H1 (cell line): ENCODE measurements around the gene SH2D1A. TPM values are rescaled to one million over a fixed set of nuclear protein-coding genes. Genes with fewer than 3 reads are reported as not detected.

Source experiments
- CTCF ChIA-PET: fragments of 300-600 bp; sonication (Branson Sonifier 250); formaldehyde crosslinking; loops from one replicate; lab custom pipeline; 2021; ENCODE audit not compliant: partially characterized antibody; lab: Charles Lee
- POLR2A ChIA-PET: fragments of 300-600 bp; sonication (Branson Sonifier 250); formaldehyde crosslinking; loops from one replicate; lab custom pipeline; 2021; ENCODE audit warnings: inconsistent platforms; ENCODE audit not compliant: partially characterized antibody; lab: Charles Lee
- DNase-seq, 2 experiments: peaks; one replicate each; pipeline versions ENCODE4 v3.0.0 to v3.0.0-alpha.2; 2010 to 2022; ENCODE audit warnings: low spot score in 2 of 2, low read depth in 1 of 2, mixed read lengths in 1 of 2
- FAIRE-seq: peaks from 2 replicates; lab custom pipeline; 2011; peaks lifted over from hg19 to GRCh38; lab: Jason Lieb, UNC
- H2AFZ ChIP-seq: 2 replicates; pipeline ENCODE4 v1.8.1; 2012; ENCODE audit warnings: low read length, inconsistent platforms
- H2AK5ac ChIP-seq: 2 replicates; pipeline ENCODE4 v1.6.1; 2013; ENCODE audit warnings: low read depth, low read length
- H2BK120ac ChIP-seq: replicated peaks from 2 replicates; pipeline ENCODE3; 2013; ENCODE audit warnings: low read depth, low read length, inconsistent platforms
- H2BK12ac ChIP-seq: 2 replicates; pipeline ENCODE4 v1.6.1; 2013; ENCODE audit warnings: low read depth, low read length
- H2BK15ac ChIP-seq: 2 replicates; pipeline ENCODE4 v1.6.1; 2013; ENCODE audit warnings: low read length
- H2BK20ac ChIP-seq: 2 replicates; pipeline ENCODE4 v1.6.1; 2013; ENCODE audit warnings: low read length
- H2BK5ac ChIP-seq: 2 replicates; pipeline ENCODE4 v1.6.1; 2013; ENCODE audit warnings: low read depth, low read length
- H3K14ac ChIP-seq: 2 replicates; pipeline ENCODE4 v1.6.1; 2013; ENCODE audit warnings: inconsistent platforms; ENCODE audit not compliant: insufficient read length
- H3K18ac ChIP-seq: 2 replicates; pipeline ENCODE4 v1.6.1; 2013; ENCODE audit warnings: low read length; ENCODE audit errors: extremely low read depth
- H3K23ac ChIP-seq: 2 replicates; pipeline ENCODE4 v1.6.1; 2013; ENCODE audit warnings: inconsistent platforms; ENCODE audit not compliant: insufficient read length
- H3K23me2 ChIP-seq: 2 replicates; pipeline ENCODE4 v1.6.1; 2013; ENCODE audit warnings: low read depth, low read length
- H3K27ac ChIP-seq: 2 replicates; pipeline ENCODE4 v1.6.1; 2011; ENCODE audit warnings: low read depth, low read length, inconsistent platforms
- H3K27me3 ChIP-seq, 4 experiments: replicated peaks in 1 of 4; 1 replicate in 1 of 4; 2 replicates in 3 of 4; pipeline versions ENCODE4 v1.6.1 to v1.8.1; 2011 to 2013; ENCODE audit warnings: low read length in 3 of 4, mild to moderate bottlenecking in 3 of 4, inconsistent platforms in 2 of 4, mixed read lengths in 2 of 4, moderate library complexity in 1 of 4; ENCODE audit not compliant: control insufficient read depth in 3 of 4, insufficient read depth in 3 of 4; ENCODE audit errors: extremely low read depth in 1 of 4
- H3K36me3 ChIP-seq, 4 experiments: 2 replicates each; pipeline versions ENCODE4 v1.6.1 to v1.8.1; 2011 to 2013; ENCODE audit warnings: mild to moderate bottlenecking in 4 of 4, low read length in 3 of 4, moderate library complexity in 2 of 4, control low read depth in 1 of 4, inconsistent platforms in 1 of 4; ENCODE audit not compliant: insufficient read depth in 4 of 4, control insufficient read depth in 2 of 4
- H3K4ac ChIP-seq: replicated peaks from 2 replicates; pipeline ENCODE3; 2013; ENCODE audit warnings: low read length, low read depth, mixed read lengths, inconsistent platforms; ENCODE audit not compliant: insufficient read length
- H3K4me1 ChIP-seq, 4 experiments: replicated peaks in 1 of 4; 1 replicate in 1 of 4; 2 replicates in 3 of 4; pipeline versions ENCODE4 v1.6.1 to v1.8.1; 2011 to 2013; ENCODE audit warnings: low read length in 3 of 4, inconsistent platforms in 2 of 4, mixed read lengths in 1 of 4; ENCODE audit not compliant: insufficient read depth in 4 of 4, control insufficient read depth in 3 of 4
- H3K4me2 ChIP-seq, 2 experiments: 2 replicates each; pipeline versions ENCODE4 v1.6.1 to v1.8.1; 2011 to 2013; ENCODE audit warnings: low read depth in 2 of 2, low read length in 2 of 2, control low read depth in 1 of 2, inconsistent platforms in 1 of 2, mild to moderate bottlenecking in 1 of 2; ENCODE audit not compliant: insufficient read depth in 1 of 2
- H3K4me3 ChIP-seq, 4 experiments: fragments of 200-600, 300-600 bp in 1 of 4; sonication (generic), shearing (Covaris generic), sonication (Bioruptor Twin) in 1 of 4; 2 replicates each; pipeline versions ENCODE4 v1.5.1 to v1.8.1; 2011 to 2016; ENCODE audit warnings: low read length in 4 of 4, low read depth in 3 of 4, control low read depth in 2 of 4, inconsistent platforms in 2 of 4, mild to moderate bottlenecking in 2 of 4, mixed read lengths in 1 of 4, moderate library complexity in 1 of 4; ENCODE audit not compliant: insufficient read depth in 2 of 4; ENCODE audit errors: extremely low read depth in 1 of 4
- H3K56ac ChIP-seq: replicated peaks from 2 replicates; pipeline ENCODE3; 2013; ENCODE audit warnings: low read depth, mild to moderate bottlenecking, mixed read lengths, low read length, inconsistent platforms; ENCODE audit not compliant: insufficient read length
- H3K79me1 ChIP-seq: 2 replicates; pipeline ENCODE4 v1.6.1; 2013; ENCODE audit warnings: low read depth, low read length, control low read depth
- H3K79me2 ChIP-seq, 2 experiments: 2 replicates each; pipeline versions ENCODE4 v1.6.1 to v1.8.1; 2012 to 2013; ENCODE audit warnings: low read length in 2 of 2, mild to moderate bottlenecking in 2 of 2, inconsistent platforms in 1 of 2; ENCODE audit not compliant: insufficient read depth in 2 of 2, control insufficient read depth in 1 of 2
- H3K9ac ChIP-seq, 4 experiments: replicated peaks in 1 of 4; 1 replicate in 1 of 4; 2 replicates in 3 of 4; pipeline versions ENCODE4 v1.6.1 to v1.8.1; 2011 to 2013; ENCODE audit warnings: low read depth in 3 of 4, low read length in 3 of 4, control low read depth in 2 of 4, mild to moderate bottlenecking in 2 of 4, moderate library complexity in 2 of 4, inconsistent platforms in 1 of 4; ENCODE audit errors: extremely low read depth in 1 of 4
- H3K9me3 ChIP-seq, 2 experiments: 2 replicates each; pipeline versions ENCODE4 v1.6.1 to v1.8.1; 2012 to 2013; ENCODE audit warnings: mild to moderate bottlenecking in 2 of 2, moderate library complexity in 2 of 2, control low read depth in 1 of 2, inconsistent platforms in 1 of 2, low read depth in 1 of 2, low read length in 1 of 2, mixed read lengths in 1 of 2; ENCODE audit not compliant: insufficient read depth in 2 of 2
- H4K20me1 ChIP-seq, 2 experiments: replicated peaks in 1 of 2; 2 replicates each; pipeline versions ENCODE3 to v1.8.1; 2011 to 2013; ENCODE audit warnings: inconsistent platforms in 2 of 2, low read length in 2 of 2, mild to moderate bottlenecking in 1 of 2; ENCODE audit not compliant: insufficient read depth in 2 of 2, control insufficient read depth in 1 of 2
- H4K5ac ChIP-seq: 2 replicates; pipeline ENCODE4 v1.6.1; 2013; ENCODE audit warnings: low read length, low read depth, mixed read lengths, inconsistent platforms; ENCODE audit not compliant: insufficient read length
- H4K8ac ChIP-seq: 2 replicates; pipeline ENCODE4 v1.8.0; 2013; ENCODE audit warnings: mild to moderate bottlenecking, moderate library complexity, low read length, inconsistent platforms; ENCODE audit not compliant: insufficient read depth; ENCODE audit errors: extremely low read depth
- H4K91ac ChIP-seq: replicated peaks from 2 replicates; pipeline ENCODE3; 2013; ENCODE audit warnings: low read length, mixed read lengths, inconsistent platforms; ENCODE audit not compliant: insufficient read length
- KDM1A ChIP-seq: fragments of 200-600, 300-600 bp; sonication (generic); IDR thresholded peaks from 2 replicates; pipeline ENCODE4 v1.7.1; 2016; ENCODE audit warnings: mild to moderate bottlenecking, low read length, borderline replicate concordance
- WGBS, 2 experiments: shearing (Covaris generic) in 1 of 2; methylation state at CpG; one replicate each; pipeline versions ENCODE4 v1.1.6 to v1.1.7; 2013 to 2015; ENCODE audit warnings: low lambda C conversion rate in 2 of 2, mixed read lengths in 2 of 2, inconsistent platforms in 1 of 2, low coverage in 1 of 2, missing lambda C conversion rate in 1 of 2; ENCODE audit not compliant: insufficient replicate concordance in 2 of 2, insufficient coverage in 1 of 2, insufficient read length in 1 of 2; ENCODE audit errors: extremely low coverage in 1 of 2, missing lambda C conversion rate in 1 of 2; 5-methylcytosine and 5-hydroxymethylcytosine counted together
- polyA plus RNA-seq, 7 experiments: library from polyadenylated mRNA; depleted of rRNA in 3 of 7; stranded (reverse) in 5 of 7; unstranded in 2 of 7; fragments of >200 nt in 5 of 7; fragments of 200-250 nt in 2 of 7; gene quantifications; 1 replicate in 5 of 7; 2 replicates in 1 of 7; 4 replicates in 1 of 7; pipeline versions ENCODE4 v1.2.1 to v1.2.3, GENCODE V29; 2011 to 2013; ENCODE audit warnings: missing spikeins in 2 of 7, mixed read lengths in 2 of 7
- total RNA-seq: library from RNA; stranded (reverse); fragmentation: NEBNext Ultra II Directional; extraction: Animal tissue kit (Norgen Biotek cat#: 25700); gene quantifications from 2 replicates; pipeline ENCODE4 v1.2.1, GENCODE V29; 2021

SH2D1A gene
- total and polyA plus RNA-seq, 2 of the 8 experiments (the other 6 are each of a cell fraction or from before 2014, with no cell fraction given) = not detected

DNA sequence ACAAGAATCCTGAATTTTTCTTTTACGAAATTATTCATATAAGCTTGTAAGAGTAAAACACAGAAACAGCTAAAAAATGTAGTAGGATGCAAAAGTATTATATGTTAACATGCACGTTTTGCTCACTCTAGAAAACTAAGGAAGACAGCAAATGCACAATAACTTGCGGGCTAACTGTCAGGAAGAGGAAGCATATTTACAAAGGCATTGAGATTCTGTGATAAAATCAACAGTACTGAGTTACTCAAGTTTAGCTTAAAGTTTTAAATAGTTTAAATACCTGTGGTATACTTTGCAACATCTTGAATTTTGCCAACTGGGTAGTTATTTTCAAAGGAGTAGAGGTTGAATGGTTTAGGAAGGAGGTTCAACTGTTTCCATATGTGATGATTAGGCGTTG lies 37.0 kb downstream of the SH2D1A start:
- Histone ChIP-seq H3K9me3 (no peaks in the 10 kb centered on the region), H4K20me1 (no peaks in the 10 kb centered on the region), H3K9ac (no peak overlapping the region), H2BK120ac (no peak overlapping the region), H4K91ac (no peak overlapping the region), H4K8ac (no peak overlapping the region), H3K79me2 (no peaks in the 10 kb centered on the region), H3K4me1 (no peaks in the 10 kb centered on the region), H3K79me1 (no peaks in the 10 kb centered on the region), H4K5ac (no peak overlapping the region), H2BK15ac (no peak overlapping the region), H2AFZ (no peak overlapping the region), H3K4ac (no peak overlapping the region), H3K36me3 (no peaks in the 10 kb centered on the region), H3K56ac (no peak overlapping the region), H3K27me3 (no peaks in the 10 kb centered on the region), H3K18ac (no peak overlapping the region), H3K4me2 (no peak overlapping the region), H3K27ac (no peak overlapping the region), H2AK5ac (no peak overlapping the region), H3K4me3 (no peak overlapping the region), H3K23me2 (no peaks in the 10 kb centered on the region), H2BK12ac (no peak overlapping the region), H3K23ac (no peak overlapping the region), H3K14ac (no peak overlapping the region), H2BK5ac (no peak overlapping the region), H2BK20ac (no peak overlapping the region)
- ChIA-PET POLR2A (no interaction called here), CTCF (interaction anchor here (0.5 to 1.4 kb wide), 2 partner anchors 502 to 550 kb away, joined by 3 read pairs; no protein-coding TSS in a partner anchor)
- WGBS, 2 experiments = 91% methylated on average over 4 of the region's 4 CpGs; no CpG with 5 or more reads in 1 of the 2 experiments
- no peak for TF ChIP-seq KDM1A
- no peak for DNase-seq
- FAIRE-seq = no peak
